HL-60/S4 treated with phorbol 12-myristate 13-acetate at 8.2 ng/mL for 4 days and 3 days (cell line): ENCODE results near the gene LEF1.

Experiments used
- in situ Hi-C: fragments of 300-500 bp; cut with MboI; formaldehyde crosslinking; loops from 2 replicates; pipeline ENCODE4 v1.15.0; 2022; ENCODE audit warnings: low sequenced_read_pairs

The LEF1 gene

DNA sequence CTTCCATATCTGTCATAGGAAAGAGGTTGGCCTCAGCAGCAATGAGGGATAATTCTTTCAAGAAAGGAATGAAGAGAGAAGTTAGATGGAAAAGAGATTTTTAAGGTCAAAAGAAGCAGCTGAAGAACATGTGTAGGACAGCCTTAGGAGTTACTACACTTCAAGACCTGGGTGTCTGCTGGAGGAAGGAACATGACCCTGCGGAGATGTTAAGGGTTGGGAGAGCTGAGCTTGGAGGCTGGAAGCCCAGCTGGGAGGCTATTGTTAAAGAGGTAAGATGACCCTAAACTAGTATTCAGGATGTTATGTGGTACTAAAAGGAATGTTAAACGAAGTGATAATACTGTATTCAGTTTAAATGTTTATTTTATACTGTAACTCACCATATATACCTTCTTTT lies 164.1 kb downstream of the LEF1 start:
- in situ Hi-C loops: loop anchor here (25.0 kb wide), 1 partner anchor 558 kb away; no protein-coding TSS in a partner anchor

DNA sequence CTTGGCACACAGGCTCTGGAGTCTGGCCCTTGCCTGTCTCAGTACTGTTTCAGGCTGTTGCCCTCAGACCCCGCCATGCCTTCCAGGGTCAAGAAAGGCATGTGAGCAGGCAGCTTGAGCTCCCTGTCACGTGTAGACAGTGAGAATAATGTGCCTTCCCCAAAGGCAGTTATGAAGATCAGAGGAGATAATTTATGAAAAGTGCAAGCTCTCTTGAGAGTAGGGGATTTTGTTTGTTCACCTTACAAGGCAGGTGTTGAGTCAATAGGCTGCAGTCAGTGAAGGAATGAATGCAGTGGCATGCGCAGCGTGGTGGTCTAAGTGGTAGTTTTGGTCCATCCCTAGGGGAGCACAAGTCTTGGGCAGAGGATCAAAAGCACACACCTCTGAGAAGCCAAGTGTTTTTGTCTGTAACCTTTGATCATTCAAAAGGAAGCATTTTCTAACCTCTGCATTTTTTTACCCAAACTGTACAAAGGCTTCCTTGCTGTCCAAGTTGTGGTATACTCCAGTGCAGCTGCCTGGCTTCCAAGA lies 164.7 kb downstream of the LEF1 start:
- in situ Hi-C loops: loop anchor here (25.0 kb wide), 1 partner anchor 558 kb away; no protein-coding TSS in a partner anchor

- in situ Hi-C loops: loop anchor here (25.0 kb wide), 1 partner anchor 561 kb away; no protein-coding TSS in a partner anchor
Observed at GRCh38 chr4:108001540-108002135, 167.1 kb downstream of the LEF1 start.

DNA sequence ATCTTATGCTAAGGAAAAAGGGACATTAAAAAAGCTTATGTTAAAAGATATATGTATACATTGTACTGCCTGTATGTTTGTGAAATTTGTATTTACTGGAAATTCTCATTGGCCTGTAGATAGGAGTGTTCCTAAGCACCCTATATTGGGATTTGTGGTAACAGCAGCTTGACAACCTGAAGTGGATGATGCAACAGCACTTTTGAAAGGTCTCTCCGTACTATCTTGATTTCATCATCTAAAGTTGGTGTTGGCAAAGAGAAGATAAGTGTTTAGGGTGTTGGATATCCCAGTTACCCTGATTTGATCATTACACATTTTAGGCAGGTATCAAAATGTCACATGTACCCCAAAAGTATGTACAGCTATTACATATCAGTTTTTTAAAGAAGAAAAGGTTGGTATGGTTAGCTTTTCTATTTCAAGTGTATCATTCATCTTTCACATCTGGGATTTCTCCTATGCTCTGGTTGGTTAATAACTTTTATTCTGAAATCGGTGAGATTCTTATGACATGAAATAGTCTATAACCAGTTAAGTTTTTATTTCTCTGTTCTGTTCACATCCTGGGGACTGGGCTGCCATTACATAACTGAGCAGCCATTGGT lies 168.7 kb downstream of the LEF1 start:
- in situ Hi-C loops: loop anchor here (25.0 kb wide), 1 partner anchor 562 kb away; no protein-coding TSS in a partner anchor

DNA sequence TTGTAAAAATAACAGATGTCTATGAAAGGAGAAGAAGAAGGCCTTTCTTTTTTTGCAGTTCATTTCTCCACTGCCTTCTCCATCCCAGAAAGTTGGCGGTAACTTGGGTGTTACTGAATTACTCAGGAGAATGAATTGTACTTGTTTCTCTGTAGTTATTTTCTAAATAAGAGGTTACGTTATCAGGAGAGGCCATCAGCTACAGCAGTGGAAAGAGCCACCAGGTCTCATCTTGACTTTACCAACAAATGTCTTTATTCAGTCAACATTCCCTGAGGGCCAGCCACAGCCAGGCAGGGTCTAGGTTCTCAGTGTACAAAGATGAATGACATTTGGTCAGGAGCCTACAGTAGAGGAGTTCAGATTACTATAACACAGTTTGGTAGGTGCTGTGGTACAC lies 170.9 kb downstream of the LEF1 start:
- in situ Hi-C loops: no loop called here
